Stimulated activated memory B cell treated with anti-CD40 and anti-IgM and Interleukin-4, amounts not matched to agents 10 μg/mL and 1 μg/mL and 100 μg/mL, for 72 hours (primary cell): Measurements from ENCODE around the gene C9orf152.

Experiments used
- ATAC-seq: fragments of 150-1000 bp; cut with Tn5 transposase; 2 replicates; pipeline ENCODE4 v1.10.0; 2021
- H3K27ac Mint-ChIP-seq: one replicate; pipeline ENCODE4 v1.8.0; 2022; ENCODE audit warnings: mild to moderate bottlenecking, mixed read lengths
- H3K27me3 Mint-ChIP-seq: one replicate; pipeline ENCODE4 v1.8.0; 2022; ENCODE audit warnings: mixed read lengths
- H3K36me3 Mint-ChIP-seq: one replicate; pipeline ENCODE4 v1.8.0; 2022; ENCODE audit warnings: mixed read lengths
- H3K4me1 Mint-ChIP-seq: one replicate; pipeline ENCODE4 v1.8.0; 2022; ENCODE audit warnings: mixed read lengths
- H3K4me3 Mint-ChIP-seq: one replicate; pipeline ENCODE4 v1.8.0; 2022; ENCODE audit warnings: mild to moderate bottlenecking, moderate library complexity, mixed read lengths
- H3K9me3 Mint-ChIP-seq: one replicate; pipeline ENCODE4 v1.8.0; 2022; ENCODE audit warnings: mixed read lengths

Gene C9orf152

DNA sequence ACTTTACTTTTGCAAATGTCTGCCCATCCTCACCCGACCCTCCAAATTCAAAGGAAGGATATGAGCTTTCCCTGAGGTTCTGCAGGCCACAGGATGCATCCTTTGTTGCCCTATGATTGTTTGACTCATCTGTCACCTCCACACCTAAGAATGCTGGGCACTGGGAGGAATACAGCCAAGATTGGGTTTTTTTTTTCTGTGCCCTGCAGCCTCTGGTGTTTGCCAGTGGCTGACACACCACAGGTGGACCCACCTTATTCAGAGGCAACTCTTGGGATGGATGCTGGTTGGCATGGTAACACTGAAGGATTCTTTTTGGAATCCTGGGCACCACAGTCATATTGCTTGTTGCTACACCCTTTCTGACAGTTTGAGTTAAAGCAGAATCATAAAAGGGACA lies 29.7 kb downstream of the C9orf152 start:
- H3K9me3 Mint-ChIP-seq, result peaks cover 9% of the 10 kb centered on the region
- no peaks in the 10 kb centered on the region for H3K27me3 Mint-ChIP-seq
- H3K36me3 Mint-ChIP-seq, result peaks cover 5% of the 10 kb centered on the region
- no peak overlapping the region for H3K4me3 Mint-ChIP-seq
- ATAC-seq, result no peak
- peaks cover 19% of the 10 kb centered on the region for H3K4me1 Mint-ChIP-seq
- H3K27ac Mint-ChIP-seq, result no peak overlapping the region

DNA sequence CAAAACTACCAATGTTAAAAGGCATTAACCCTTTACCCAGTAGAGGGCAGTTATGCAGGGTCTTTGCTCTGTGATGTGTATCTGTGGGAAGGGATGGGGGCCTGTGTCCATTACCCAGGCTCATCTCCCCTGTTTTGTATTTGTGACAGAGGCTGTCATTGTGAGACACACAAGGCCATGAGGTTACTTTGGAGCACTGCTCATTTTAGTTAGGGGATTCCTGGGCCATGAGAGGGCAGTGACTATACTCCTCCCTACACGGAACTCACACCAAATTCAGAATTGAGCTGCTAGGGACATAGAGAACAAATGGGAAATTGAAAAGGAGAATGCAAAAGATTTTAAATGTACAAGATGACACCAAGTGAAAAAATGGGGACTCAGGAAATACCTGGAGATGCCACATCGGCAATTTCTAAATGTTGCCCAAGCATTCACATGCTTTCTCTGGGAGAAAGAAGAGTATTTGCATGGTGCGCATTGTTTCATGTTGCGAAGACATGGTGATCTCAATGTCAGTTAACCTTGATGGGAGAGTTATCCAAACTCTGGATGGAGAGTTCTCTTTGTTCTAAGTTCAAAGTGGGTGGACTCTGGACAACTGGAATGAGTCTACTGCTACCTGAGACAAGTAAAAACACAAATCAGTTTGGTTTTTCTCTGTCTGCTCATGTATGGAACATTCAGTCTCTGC lies 32.5 kb downstream of the C9orf152 start:
- peaks cover under 1% of the 10 kb centered on the region for H3K9me3 Mint-ChIP-seq
- ATAC-seq, result peak; percentile 38
- H3K27me3 Mint-ChIP-seq, result no peaks in the 10 kb centered on the region
- H3K36me3 Mint-ChIP-seq, result peaks cover 28% of the 10 kb centered on the region
- peaks cover 19% of the 10 kb centered on the region for H3K4me1 Mint-ChIP-seq
- H3K4me3 Mint-ChIP-seq, result no peak overlapping the region
- H3K27ac Mint-ChIP-seq, result peak overlapping the region; percentile 58

DNA sequence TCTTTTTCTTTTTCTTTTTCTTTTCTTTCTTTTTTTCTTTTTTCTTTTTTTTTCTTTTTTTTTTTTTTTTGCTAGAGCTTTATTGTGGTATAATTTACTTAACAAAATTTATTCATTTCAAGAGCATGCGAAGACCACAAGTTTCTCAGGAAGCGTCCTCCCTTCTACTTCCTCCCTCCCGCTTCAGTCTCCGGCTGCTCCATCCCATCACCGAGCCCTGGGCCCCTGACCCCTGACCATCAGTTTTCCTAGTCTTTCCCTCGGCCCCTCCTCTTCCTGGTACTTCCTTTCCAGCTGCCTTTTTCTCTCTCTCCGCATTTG lies 34.7 kb downstream of the C9orf152 start:
- Mint-ChIP-seq H3K27ac (peak overlapping the region; percentile 29), H3K4me3 (peak overlapping the region; percentile 16), H3K27me3 (no peaks in the 10 kb centered on the region), H3K4me1 (peaks cover 39% of the 10 kb centered on the region), H3K9me3 (peaks cover 3% of the 10 kb centered on the region), H3K36me3 (peaks cover 50% of the 10 kb centered on the region)
- ATAC-seq, result no peak

DNA sequence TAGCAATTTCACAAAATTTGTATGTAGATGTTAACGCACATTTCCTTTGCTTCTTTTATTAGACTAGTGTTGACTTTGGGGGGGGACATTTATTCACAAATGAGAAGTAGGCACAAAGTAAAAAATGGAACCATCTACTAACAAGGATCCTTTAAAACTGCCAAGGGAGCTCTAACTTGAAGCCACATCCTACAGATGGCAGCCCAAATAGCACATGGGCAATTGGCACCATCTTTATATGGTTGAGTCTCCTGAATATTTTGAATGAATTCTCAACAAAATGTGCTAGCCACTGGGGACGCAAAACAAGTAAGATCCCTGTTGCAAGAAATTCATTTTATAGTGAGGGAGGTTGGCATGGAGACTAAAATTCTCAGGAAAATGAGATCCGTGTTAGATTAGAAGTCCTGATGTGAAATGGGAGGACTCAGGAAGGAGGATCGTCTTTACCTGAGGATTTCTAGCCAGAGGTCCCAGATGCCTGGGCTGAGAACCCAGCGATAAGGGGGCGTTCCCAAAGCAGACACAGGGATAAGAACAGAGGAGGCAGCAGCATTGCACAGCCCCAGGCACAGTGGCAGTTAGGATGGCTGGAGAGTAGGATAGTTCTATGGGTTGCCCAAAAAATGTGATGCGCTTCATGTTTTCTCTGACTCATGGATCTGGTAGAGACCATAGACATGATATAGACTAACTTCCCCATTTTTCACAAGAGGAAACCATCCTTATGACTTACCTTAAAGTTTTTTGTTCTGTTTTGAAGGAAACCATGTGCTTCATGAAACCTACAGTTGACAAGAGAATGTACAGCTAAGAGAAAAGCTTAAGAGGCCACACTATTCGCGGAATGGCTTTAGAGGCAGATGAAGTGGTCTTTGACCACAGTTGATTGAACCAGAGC lies 37.4 kb downstream of the C9orf152 start:
- Mint-ChIP-seq H3K27me3 (no peaks in the 10 kb centered on the region), H3K9me3 (peaks cover 3% of the 10 kb centered on the region), H3K4me1 (peaks cover 53% of the 10 kb centered on the region), H3K27ac (no peak overlapping the region), H3K4me3 (no peak overlapping the region), H3K36me3 (peaks cover 68% of the 10 kb centered on the region)
- ATAC-seq, result no peak

DNA sequence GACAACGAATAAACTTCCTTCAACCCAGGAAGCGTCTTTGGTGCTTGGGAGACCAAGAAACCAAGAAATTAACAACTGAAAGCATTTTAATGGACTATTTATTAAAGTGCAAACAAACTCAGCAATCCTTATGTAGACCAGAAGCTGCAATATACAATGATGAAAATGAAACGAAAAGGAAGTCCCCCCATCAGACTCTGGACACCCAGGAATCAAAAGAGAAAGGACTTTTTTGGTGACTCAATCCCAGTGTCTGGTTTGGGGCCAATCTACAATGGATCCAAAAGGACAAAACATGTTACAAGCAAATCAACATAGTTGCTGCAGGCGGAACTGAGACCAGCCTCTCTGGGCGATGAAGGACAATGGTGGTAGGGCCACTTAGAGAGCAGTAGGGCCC lies 39.5 kb downstream of the C9orf152 start:
- H3K4me1 Mint-ChIP-seq, result peaks cover 48% of the 10 kb centered on the region
- H3K27ac Mint-ChIP-seq, result peak overlapping the region; percentile 75
- ATAC-seq, result no peak
- no peaks in the 10 kb centered on the region for H3K27me3 Mint-ChIP-seq
- H3K36me3 Mint-ChIP-seq, result peaks cover 75% of the 10 kb centered on the region
- no peak overlapping the region for H3K4me3 Mint-ChIP-seq
- H3K9me3 Mint-ChIP-seq, result peaks cover 3% of the 10 kb centered on the region

DNA sequence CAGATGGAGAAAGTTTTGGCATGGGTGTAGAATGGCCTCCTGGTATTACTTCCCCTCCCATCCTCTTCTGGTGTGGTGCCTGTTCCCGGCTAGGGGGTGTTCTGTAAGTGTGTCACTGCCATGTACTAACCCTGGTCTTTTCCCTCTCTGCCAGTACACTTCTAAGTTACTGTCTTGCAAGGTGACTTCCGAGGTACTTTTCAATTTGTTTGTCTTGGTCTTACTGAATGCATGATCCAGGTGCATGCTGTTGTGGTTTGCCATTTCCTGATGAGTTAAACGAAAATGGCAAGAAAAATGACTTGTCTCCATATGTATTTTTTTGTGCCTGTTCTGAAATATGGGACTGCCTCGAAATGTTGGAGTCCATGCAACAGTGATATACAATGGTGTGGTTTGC lies 46.0 kb downstream of the C9orf152 start:
- peak overlapping the region; percentile 3 for H3K4me3 Mint-ChIP-seq
- H3K4me1 Mint-ChIP-seq, result peaks cover 73% of the 10 kb centered on the region
- H3K27ac Mint-ChIP-seq, result peak overlapping the region; percentile 44
- H3K9me3 Mint-ChIP-seq, result no peaks in the 10 kb centered on the region
- H3K27me3 Mint-ChIP-seq, result no peaks in the 10 kb centered on the region
- H3K36me3 Mint-ChIP-seq, result peaks cover 84% of the 10 kb centered on the region
- peak; percentile 68 for ATAC-seq

DNA sequence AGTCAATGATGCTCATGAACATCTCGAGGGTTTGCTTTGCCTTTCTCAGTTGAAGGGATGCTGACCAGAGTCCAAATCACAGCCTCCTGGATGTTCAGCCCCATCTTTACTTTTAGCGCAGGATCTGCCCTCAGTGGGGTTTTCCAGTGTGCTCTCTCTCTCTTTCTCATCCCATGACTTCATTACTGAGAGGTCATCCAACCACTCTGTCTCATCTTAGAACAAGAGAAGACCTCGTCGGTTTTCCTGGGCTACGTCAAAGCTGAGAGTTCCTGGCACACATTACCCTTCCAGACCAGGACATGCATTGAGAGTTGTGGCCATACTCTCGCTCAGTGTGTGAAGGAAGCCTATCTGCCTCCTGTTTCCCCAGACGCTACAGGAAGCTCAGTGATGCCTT lies 47.3 kb downstream of the C9orf152 start:
- Mint-ChIP-seq H3K27ac (peak overlapping the region; percentile 44), H3K4me3 (no peak overlapping the region), H3K36me3 (peaks cover 83% of the 10 kb centered on the region), H3K27me3 (no peaks in the 10 kb centered on the region), H3K4me1 (peaks cover 75% of the 10 kb centered on the region), H3K9me3 (no peaks in the 10 kb centered on the region)
- no peak for ATAC-seq

DNA sequence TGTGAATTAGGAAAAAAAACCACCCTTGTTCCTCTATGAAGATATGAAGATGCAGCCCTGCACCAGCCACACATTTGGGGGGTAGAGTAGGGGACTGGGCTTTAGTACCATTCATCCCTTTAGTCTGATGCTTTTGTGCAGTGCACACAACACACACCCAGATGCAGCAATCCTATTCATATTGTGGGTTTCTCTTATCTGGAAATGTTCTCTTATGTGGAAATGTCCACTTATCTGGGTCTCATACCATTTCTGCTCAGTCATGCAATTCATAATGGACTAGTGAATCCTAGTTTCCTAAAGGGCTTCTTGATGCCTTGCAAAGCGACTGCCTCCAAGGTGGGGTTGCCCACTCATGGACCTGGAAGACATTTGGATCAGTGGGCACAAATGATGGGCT lies 47.8 kb downstream of the C9orf152 start:
- no peak overlapping the region for H3K4me3 Mint-ChIP-seq
- peak overlapping the region; percentile 44 for H3K27ac Mint-ChIP-seq
- H3K9me3 Mint-ChIP-seq, result no peaks in the 10 kb centered on the region
- H3K36me3 Mint-ChIP-seq, result peaks cover 83% of the 10 kb centered on the region
- no peaks in the 10 kb centered on the region for H3K27me3 Mint-ChIP-seq
- H3K4me1 Mint-ChIP-seq, result peaks cover 81% of the 10 kb centered on the region
- no peak for ATAC-seq

DNA sequence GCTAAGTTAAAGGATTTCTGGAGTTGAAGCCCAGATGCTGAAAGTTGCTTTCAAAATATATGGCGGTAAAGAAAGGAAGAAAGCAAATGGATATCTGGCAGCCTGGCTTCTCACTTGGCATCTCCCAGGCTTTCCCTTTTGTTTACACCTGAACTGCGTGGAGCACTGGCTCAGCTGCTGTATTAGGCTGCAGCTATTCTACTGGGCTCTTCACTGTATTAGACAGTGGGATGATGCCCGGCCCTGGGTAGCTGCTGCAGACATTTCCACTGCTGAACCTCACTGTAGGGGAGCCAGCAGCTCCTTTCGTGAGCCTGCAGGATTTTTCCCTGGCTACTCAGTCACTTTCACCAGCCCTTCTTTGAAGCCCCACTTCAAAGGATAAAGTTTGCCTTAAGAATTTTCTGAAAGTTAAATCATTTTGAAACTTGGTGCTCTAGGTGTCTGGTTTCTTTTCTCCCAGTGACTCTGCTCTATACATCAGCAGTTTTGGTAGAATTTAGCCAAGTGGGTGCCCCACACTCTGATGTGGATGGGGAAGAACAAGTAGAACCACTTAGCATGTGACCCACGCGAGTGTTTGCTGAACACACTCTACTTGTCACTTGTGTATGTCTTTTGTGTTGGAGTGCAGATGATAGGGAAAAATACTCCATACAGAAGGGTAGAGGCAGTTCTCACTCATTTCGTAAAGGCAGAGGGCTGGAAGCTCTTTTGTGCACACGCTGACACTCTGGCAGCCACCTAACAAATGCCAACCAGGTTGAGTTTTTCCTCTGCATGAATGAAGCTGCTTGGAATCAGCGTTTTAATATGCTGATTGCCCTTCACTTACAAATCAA lies 49.9 kb downstream of the C9orf152 start:
- no peaks in the 10 kb centered on the region for H3K9me3 Mint-ChIP-seq
- H3K27me3 Mint-ChIP-seq, result no peaks in the 10 kb centered on the region
- peak overlapping the region; percentile 26 for H3K4me3 Mint-ChIP-seq
- peaks cover 88% of the 10 kb centered on the region for H3K36me3 Mint-ChIP-seq
- no peak overlapping the region for H3K27ac Mint-ChIP-seq
- ATAC-seq, result no peak
- H3K4me1 Mint-ChIP-seq, result peaks cover 96% of the 10 kb centered on the region

DNA sequence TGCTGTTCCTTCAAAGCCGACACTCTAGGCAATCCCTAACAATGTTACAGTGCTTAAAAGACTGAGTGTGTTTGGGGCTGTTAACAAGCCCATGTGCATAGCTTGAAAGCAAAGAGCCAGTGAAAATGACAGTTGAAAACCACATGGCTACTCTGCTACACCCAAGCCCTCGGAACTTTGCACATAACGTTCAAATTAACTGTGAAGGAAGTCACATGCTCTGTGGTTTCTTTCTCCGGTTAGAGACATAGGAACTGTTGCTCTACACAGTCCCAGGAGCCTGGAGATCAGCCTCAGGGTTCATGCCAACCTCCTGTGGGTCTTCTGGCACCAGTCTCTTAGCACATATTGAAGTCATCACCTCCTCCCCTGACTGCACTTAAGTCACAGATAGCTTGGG lies 51.1 kb downstream of the C9orf152 start:
- H3K27ac Mint-ChIP-seq, result no peak overlapping the region
- H3K9me3 Mint-ChIP-seq, result no peaks in the 10 kb centered on the region
- peaks cover 88% of the 10 kb centered on the region for H3K36me3 Mint-ChIP-seq
- H3K27me3 Mint-ChIP-seq, result no peaks in the 10 kb centered on the region
- H3K4me1 Mint-ChIP-seq, result peaks cover 100% of the 10 kb centered on the region
- peak overlapping the region; percentile 37 for H3K4me3 Mint-ChIP-seq
- peak; percentile 89 for ATAC-seq

DNA sequence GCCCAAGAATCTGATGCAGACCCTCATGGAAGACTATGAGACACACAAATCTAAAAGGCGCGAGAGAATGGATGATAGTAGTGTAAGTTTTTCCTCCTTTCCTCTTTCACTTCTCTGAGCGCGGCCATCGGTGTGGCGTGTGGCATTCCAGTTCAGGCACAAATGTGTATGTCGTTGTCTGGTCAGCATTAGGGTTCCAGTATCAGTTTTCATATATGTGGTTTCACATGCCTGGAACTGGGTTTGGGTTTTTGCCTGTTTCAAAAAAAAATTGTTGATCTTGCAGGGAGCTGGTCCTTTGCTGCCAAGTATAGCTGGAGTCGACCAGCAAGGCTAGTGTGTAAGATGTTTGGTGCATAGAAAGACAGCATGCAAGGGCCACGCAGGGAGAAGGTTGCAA lies 51.5 kb downstream of the C9orf152 start:
- Mint-ChIP-seq H3K4me3 (peak overlapping the region; percentile 49), H3K27me3 (no peaks in the 10 kb centered on the region), H3K36me3 (peaks cover 87% of the 10 kb centered on the region), H3K4me1 (peaks cover 100% of the 10 kb centered on the region), H3K9me3 (no peaks in the 10 kb centered on the region), H3K27ac (no peak overlapping the region)
- ATAC-seq, result no peak

DNA sequence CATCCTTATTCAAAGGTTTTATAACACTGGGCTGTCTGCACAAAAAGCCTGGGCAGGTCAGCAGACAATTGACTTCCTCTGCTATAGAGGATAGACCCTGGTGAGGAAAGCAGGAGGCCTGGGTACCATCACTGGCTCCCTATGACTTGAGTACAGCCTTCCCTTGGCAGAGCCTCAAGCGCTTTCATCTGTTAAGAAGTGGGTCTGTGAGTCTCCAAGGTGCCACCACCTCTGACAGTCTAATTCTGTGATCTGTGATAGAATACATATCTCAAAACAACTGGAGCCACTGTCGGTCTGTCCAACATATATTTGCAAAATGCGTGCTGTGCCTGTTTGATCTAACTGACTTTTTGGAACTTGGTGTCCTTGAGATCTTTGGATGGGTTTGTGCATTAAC lies 52.2 kb downstream of the C9orf152 start:
- Mint-ChIP-seq H3K27me3 (no peaks in the 10 kb centered on the region), H3K36me3 (peaks cover 87% of the 10 kb centered on the region), H3K4me3 (peak overlapping the region; percentile 49), H3K4me1 (peaks cover 100% of the 10 kb centered on the region), H3K9me3 (no peaks in the 10 kb centered on the region), H3K27ac (no peak overlapping the region)
- no peak for ATAC-seq

DNA sequence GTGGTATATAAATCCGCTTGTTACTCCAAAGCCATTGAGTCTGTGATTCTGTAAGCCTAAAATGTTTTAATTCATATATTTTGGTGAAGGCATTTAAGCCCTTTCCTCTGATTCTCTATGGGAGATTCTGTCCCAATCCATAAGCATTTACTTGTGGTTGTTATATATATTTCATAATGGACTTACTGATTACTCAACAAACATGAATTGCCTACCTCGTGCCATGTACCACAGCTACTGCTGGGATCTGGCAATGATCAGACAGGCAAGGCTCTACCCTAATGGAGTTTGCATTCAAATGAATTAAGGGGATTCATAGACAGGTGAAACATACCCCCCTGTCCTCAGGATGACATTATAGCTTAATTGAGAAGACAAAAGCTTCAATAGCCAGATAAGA lies 54.5 kb downstream of the C9orf152 start:
- peaks cover 85% of the 10 kb centered on the region for H3K36me3 Mint-ChIP-seq
- H3K9me3 Mint-ChIP-seq, result no peaks in the 10 kb centered on the region
- ATAC-seq, result no peak
- peaks cover 99% of the 10 kb centered on the region for H3K4me1 Mint-ChIP-seq
- peak overlapping the region; percentile 70 for H3K27ac Mint-ChIP-seq
- no peaks in the 10 kb centered on the region for H3K27me3 Mint-ChIP-seq
- no peak overlapping the region for H3K4me3 Mint-ChIP-seq

DNA sequence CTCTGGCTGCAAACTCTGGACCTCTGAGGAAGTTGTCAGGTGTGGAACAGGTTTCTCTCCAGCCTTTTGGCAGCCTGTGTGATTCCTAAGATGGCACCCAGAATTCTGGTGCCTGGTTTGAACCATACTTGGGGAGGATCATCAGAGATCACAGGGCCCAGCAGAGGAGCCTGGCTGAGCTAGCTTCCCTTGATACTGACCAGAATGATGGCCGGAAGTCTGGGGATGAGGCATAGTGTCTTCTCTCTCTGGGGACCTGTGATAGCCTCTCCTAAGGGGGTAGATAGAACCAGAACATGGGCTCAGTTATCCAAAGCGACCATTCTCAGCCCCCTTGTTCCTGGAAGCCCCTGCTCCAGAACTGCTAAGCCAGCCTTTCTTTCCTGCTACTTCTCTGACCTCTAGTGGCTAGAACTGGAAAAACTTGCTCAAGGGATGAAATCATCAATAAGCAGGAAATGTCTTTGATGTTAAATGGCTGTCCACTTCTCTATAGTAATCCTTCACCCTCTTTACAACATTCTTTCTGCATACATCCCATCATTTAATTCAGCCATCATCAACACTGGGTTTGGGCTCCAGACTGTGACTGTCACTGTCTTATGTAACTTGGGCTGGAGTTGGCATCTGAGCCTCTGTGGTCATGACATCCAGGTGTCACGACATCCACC lies 55.1 kb downstream of the C9orf152 start:
- Mint-ChIP-seq H3K4me1 (peaks cover 99% of the 10 kb centered on the region), H3K4me3 (no peak overlapping the region), H3K27ac (peak overlapping the region; percentile 70), H3K36me3 (peaks cover 85% of the 10 kb centered on the region), H3K27me3 (no peaks in the 10 kb centered on the region), H3K9me3 (no peaks in the 10 kb centered on the region)
- ATAC-seq, result no peak
